H1 (cell line): Measurements from ENCODE around the gene SUOX. TPM values are rescaled to one million over a fixed set of nuclear protein-coding genes. Genes with fewer than 3 reads are reported as not detected.

Source experiments
- CBX8 ChIP-seq: fragments of 300-800, 300-1000 bp; sonication (generic); IDR thresholded peaks from 2 replicates; pipeline ENCODE4 v1.7.1; 2016; ENCODE audit warnings: low read depth, low read length, borderline replicate concordance
- EP300 ChIP-seq, 2 experiments: IDR thresholded peaks; 1 replicate in 1 of 2; 2 replicates in 1 of 2; pipeline ENCODE4 v1.6.1; 2011 to 2012; ENCODE audit warnings: low read depth in 2 of 2, low read length in 2 of 2, mild to moderate bottlenecking in 2 of 2, borderline replicate concordance in 1 of 2, inconsistent platforms in 1 of 2, moderate library complexity in 1 of 2
- TCF12 ChIP-seq: IDR thresholded peaks from 2 replicates; pipeline ENCODE4 v1.6.1; 2011; ENCODE audit warnings: low read depth, mild to moderate bottlenecking, low read length
- TEAD4 ChIP-seq: IDR thresholded peaks from 2 replicates; pipeline ENCODE4 v1.6.1; 2012; ENCODE audit warnings: low read depth, low read length, inconsistent platforms, mixed read lengths
- polyA plus RNA-seq, 7 experiments: library from polyadenylated mRNA; depleted of rRNA in 3 of 7; stranded (reverse) in 5 of 7; unstranded in 2 of 7; fragments of >200 nt in 5 of 7; fragments of 200-250 nt in 2 of 7; gene quantifications; 1 replicate in 5 of 7; 2 replicates in 1 of 7; 4 replicates in 1 of 7; pipeline versions ENCODE4 v1.2.1 to v1.2.3, GENCODE V29; 2011 to 2013; ENCODE audit warnings: missing spikeins in 2 of 7, mixed read lengths in 2 of 7
- total RNA-seq: library from RNA; stranded (reverse); fragmentation: NEBNext Ultra II Directional; extraction: Animal tissue kit (Norgen Biotek cat#: 25700); gene quantifications from 2 replicates; pipeline ENCODE4 v1.2.1, GENCODE V29; 2021
- TF ChIP-seq, protein P1 (sequence below): IDR thresholded peaks from 2 replicates; pipeline ENCODE4 v1.6.1; 2011; ENCODE audit warnings: low read length, improper control_type of control experiment

SUOX gene
- total and polyA plus RNA-seq, 2 of the 8 experiments (the other 6 are each of a cell fraction or from before 2014, with no cell fraction given) = 22.5 to 31.3 TPM

DNA sequence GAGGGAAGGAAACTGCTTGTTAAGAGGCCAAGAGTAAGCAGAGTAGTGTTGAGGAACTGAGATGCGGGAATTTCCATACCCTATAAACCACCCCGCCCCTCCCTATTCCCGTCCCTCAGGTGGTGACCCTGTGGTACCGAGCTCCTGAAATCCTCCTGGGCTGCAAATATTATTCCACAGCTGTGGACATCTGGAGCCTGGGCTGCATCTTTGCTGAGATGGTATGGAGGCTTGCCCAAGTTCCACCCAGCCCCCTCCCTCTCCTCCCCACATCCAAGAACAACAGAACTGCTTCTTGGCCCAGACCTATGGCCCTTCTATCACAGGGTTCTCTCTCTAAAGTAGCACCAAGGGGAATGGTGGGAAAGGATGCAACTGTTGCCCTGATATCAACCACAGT lies 27.7 kb upstream of the SUOX start (continued):
- no peak for TF ChIP-seq CBX8
- TF ChIP-seq TEAD4 = no peak
- TF ChIP-seq, protein P1, sequence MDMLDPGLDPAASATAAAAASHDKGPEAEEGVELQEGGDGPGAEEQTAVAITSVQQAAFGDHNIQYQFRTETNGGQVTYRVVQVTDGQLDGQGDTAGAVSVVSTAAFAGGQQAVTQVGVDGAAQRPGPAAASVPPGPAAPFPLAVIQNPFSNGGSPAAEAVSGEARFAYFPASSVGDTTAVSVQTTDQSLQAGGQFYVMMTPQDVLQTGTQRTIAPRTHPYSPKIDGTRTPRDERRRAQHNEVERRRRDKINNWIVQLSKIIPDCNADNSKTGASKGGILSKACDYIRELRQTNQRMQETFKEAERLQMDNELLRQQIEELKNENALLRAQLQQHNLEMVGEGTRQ = no peak
- no peak for TF ChIP-seq TCF12
- TF ChIP-seq EP300 (IDR thresholded peaks at IDR 0.05; ENCODE audit: borderline replicate concordance in 1 of 2, low read depth in 2 of 2, low read length in 2 of 2) = no peak
